ENCODE data around the gene GPS2. TPM values are rescaled to one million over a fixed set of nuclear protein-coding genes. Genes with fewer than 3 reads are reported as not detected.
A peak's percentile ranks its signal among the peaks of the same experiment; 100 is the strongest.

The GPS2 gene
- total RNA-seq, 1 experiment from 2014 or later: 62.6 TPM

DNA sequence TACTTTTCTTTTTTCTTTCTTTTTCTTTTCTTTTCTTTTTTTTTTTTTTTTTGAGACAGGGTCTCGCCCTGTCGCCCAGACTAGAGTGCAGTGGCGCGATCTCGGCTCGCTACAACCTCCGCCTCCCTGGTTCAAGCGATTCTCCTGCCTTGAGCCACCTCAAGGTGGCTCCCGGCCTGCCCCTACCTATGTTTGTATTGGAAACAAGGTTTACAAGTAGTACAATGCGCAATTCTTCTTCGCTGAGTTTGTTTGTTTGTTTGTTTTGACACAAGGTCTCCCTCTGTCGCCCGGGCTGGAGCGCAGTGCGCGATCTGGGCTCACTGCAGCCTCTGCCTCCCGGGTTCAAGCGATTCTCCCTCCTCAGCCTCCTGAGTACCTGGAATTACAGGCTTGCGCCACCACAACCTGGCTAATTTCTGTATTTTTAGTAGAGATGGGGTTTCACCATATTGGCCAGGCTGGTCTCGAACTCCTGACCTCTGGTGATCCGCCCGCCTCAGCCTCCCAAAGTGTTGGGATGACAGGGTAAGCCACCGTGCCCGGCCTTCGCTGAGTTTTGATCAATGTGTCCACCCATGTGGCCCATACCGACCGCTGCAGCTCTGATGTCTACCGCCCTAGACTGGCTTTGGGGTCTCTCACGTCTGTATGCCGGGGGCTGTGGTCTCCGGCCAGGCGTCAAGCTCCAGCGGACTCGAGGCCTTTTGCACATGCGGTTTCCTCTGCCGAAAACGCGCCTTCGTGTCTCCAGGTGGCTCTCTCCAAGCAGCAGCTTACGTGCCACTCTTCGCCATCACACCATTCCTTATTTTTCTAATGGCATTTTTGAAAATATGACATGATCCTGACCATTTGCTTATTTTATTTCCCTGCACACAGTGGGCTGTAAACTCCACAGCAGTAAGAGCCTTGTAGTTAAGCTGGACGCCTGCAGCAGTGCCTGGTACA, 19.7 kb downstream of the GPS2 start:
- Histone ChIP-seq H3K79me1 (ENCODE audit: insufficient read depth, low read depth, low read length, poor library complexity, severe bottlenecking) (no peaks in the 10 kb centered on the region), H3K23ac (ENCODE audit: insufficient read length, low read depth, low read length) (no peak overlapping the region), H3K27ac (ENCODE audit: insufficient read length, low read depth, low read length) (no peak overlapping the region), H3K4me1 (ENCODE audit: insufficient read depth, low read length) (peaks cover 4% of the 10 kb centered on the region; the same call in 1 of the 2 replicates), H2BK12ac (ENCODE audit: insufficient read length, low read depth, low read length) (no peak overlapping the region), H3K9ac (ENCODE audit: extremely low read depth, insufficient read length, low read length) (no peak overlapping the region), H2AFZ (ENCODE audit: low read length) (no peak overlapping the region), H3K14ac (ENCODE audit: insufficient read depth, low read length) (no peak overlapping the region), H4K20me1 (ENCODE audit: control insufficient read depth, insufficient read depth, insufficient read length) (no peaks in the 10 kb centered on the region), H4K91ac (ENCODE audit: insufficient read length, low read depth, low read length) (no peak overlapping the region), H3K56ac (ENCODE audit: insufficient read length, low read depth, low read length) (no peak overlapping the region), H3K23me2 (ENCODE audit: insufficient read length, low read depth, low read length, poor library complexity, severe bottlenecking) (peaks cover 4% of the 10 kb centered on the region), H2BK120ac (ENCODE audit: low read depth, low read length, poor library complexity, severe bottlenecking) (no peak overlapping the region), H3K79me2 (ENCODE audit: insufficient read depth, low read length) (no peaks in the 10 kb centered on the region), H4K8ac (replicated peaks; ENCODE audit: insufficient read length, low read depth, low read length) (no peak overlapping the region), H3K18ac (ENCODE audit: insufficient read length, low read depth, low read length) (peak overlapping the region; percentile 95), H3T11ph (ENCODE audit: low read length) (no peak overlapping the region), H2BK5ac (ENCODE audit: insufficient read length, low read length) (no peak overlapping the region), H3K27me3 (ENCODE audit: insufficient read depth, low read length) (peaks cover 2% of the 10 kb centered on the region), H3K4me2 (ENCODE audit: insufficient read depth, insufficient read length, low read length) (peak overlapping the region; percentile 91), H4K5ac (ENCODE audit: insufficient read length, low read depth, low read length) (no peak overlapping the region), H2BK15ac (ENCODE audit: low read depth, low read length) (no peak overlapping the region), H3K9me3 (ENCODE audit: control insufficient read depth, low read depth, low read length) (no peaks in the 10 kb centered on the region), H2BK20ac (ENCODE audit: low read depth, low read length, poor library complexity, severe bottlenecking) (no peak overlapping the region), H3K4ac (ENCODE audit: low read depth, low read length) (no peak overlapping the region), H2AK5ac (ENCODE audit: insufficient read length, low read length) (no peak overlapping the region)
- TF ChIP-seq, protein P1, sequence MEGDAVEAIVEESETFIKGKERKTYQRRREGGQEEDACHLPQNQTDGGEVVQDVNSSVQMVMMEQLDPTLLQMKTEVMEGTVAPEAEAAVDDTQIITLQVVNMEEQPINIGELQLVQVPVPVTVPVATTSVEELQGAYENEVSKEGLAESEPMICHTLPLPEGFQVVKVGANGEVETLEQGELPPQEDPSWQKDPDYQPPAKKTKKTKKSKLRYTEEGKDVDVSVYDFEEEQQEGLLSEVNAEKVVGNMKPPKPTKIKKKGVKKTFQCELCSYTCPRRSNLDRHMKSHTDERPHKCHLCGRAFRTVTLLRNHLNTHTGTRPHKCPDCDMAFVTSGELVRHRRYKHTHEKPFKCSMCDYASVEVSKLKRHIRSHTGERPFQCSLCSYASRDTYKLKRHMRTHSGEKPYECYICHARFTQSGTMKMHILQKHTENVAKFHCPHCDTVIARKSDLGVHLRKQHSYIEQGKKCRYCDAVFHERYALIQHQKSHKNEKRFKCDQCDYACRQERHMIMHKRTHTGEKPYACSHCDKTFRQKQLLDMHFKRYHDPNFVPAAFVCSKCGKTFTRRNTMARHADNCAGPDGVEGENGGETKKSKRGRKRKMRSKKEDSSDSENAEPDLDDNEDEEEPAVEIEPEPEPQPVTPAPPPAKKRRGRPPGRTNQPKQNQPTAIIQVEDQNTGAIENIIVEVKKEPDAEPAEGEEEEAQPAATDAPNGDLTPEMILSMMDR (conservative IDR thresholded peaks at IDR 0.05): peak; percentile 28; the same call in 2 of the 3 replicates
- WGBS (ENCODE audit: extremely low coverage, insufficient read length, low lambda C conversion rate): no CpG with 5 or more reads among the region's 42 CpGs
- no peak for DNase-seq
- Mint-ChIP-seq H3K4me3 (peak overlapping the region; percentile 59 to 83), H3K27me3 (ENCODE audit: low read depth) (peaks cover 77% of the 10 kb centered on the region), H3K27ac (peak overlapping the region in 1 of 3 experiments; percentile 36; a peak in 2 of 7 replicates), H3K9me3 (peaks cover 3% of the 10 kb centered on the region in 2 experiments; a peak in 3 of 5 replicates), H3K36me3 (ENCODE audit: insufficient read depth in 1 of 3, low read depth in 3 of 3) (peaks cover 0 to 3% (median 0%) of the 10 kb centered on the region in 3 experiments; a peak in 2 of 7 replicates), H3K4me1 (peaks cover 10 to 22% of the 10 kb centered on the region in 2 experiments)

Data from H9 (cell line).